Kidney epithelial cell (primary cell): ENCODE data around the gene CISD3. TPM values are rescaled to one million over a fixed set of nuclear protein-coding genes. Genes with fewer than 3 reads are reported as not detected.

ENCODE experiments used
- DNase-seq: peaks from one replicate; pipeline ENCODE4 v3.0.0-alpha.2; 2010; ENCODE audit warnings: low read depth
- H3K27me3 ChIP-seq: 2 replicates; pipeline ENCODE4 v1.6.0; 2011; ENCODE audit warnings: low read length; ENCODE audit not compliant: control insufficient read depth, insufficient read depth
- H3K36me3 ChIP-seq: 2 replicates; pipeline ENCODE4 v1.5.1; 2011; ENCODE audit warnings: low read length; ENCODE audit not compliant: control insufficient read depth, insufficient read depth
- H3K4me3 ChIP-seq: 2 replicates; pipeline ENCODE4 v1.5.1; 2011; ENCODE audit warnings: low read depth, mild to moderate bottlenecking, control low read depth, low read length
- total RNA-seq: library from RNA; depleted of rRNA; stranded (reverse); fragments of >200 nt; gene quantifications from 2 replicates; pipeline ENCODE4 v1.2.3, GENCODE V29; 2015
- TF ChIP-seq, protein P1 (sequence below): IDR thresholded peaks from 2 replicates; pipeline ENCODE4 v1.5.1; 2011; ENCODE audit warnings: mild to moderate bottlenecking, moderate library complexity, low read length, control low read depth, inconsistent platforms; ENCODE audit not compliant: insufficient read depth, poor library complexity, severe bottlenecking

Gene CISD3
- total RNA-seq, 1 donor from 2014 or later, result 4.1 TPM

DNA sequence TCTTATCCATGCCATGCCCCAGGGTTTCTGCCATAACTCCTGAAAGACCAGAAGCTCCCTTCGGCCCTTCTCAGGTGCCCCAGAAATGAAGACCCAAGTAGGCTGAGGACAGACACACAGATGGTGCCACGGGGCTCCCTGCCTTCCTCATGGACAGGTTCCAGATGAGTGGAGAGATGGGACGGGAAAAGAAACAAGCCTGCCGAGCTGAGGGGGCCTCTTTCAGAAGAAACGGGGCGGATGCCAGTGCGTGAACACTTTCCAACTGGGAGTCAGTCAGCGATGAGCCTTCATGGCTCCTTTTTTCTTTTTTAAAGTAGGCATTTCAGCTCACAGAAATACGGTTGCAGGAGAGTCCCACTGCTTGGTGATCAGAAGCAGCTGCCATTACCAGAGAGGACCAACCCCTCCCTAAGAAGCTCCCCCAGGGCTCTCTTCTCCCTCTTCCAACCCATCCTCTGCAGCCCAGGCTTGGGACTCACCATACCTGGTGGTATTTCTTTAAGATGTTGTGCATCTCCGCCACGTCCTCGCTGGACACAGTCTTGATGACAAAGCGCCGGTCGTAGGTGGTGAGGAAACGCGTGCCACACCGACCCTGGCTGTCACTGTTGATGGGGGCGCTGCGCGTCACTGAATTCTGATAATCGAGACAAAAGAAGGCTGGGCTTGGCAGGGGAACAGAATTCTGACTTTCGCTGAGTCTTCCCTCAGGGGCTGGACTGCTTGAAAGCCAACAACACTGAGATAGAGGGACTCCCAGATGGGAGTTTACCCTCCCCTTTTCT is 50.0 kb downstream of the CISD3 start:
- no peak for DNase-seq
- Histone ChIP-seq H3K36me3 (peaks cover 3% of the 10 kb centered on the region), H3K27me3 (no peaks in the 10 kb centered on the region), H3K4me3 (no peak overlapping the region)
- TF ChIP-seq, protein P1, sequence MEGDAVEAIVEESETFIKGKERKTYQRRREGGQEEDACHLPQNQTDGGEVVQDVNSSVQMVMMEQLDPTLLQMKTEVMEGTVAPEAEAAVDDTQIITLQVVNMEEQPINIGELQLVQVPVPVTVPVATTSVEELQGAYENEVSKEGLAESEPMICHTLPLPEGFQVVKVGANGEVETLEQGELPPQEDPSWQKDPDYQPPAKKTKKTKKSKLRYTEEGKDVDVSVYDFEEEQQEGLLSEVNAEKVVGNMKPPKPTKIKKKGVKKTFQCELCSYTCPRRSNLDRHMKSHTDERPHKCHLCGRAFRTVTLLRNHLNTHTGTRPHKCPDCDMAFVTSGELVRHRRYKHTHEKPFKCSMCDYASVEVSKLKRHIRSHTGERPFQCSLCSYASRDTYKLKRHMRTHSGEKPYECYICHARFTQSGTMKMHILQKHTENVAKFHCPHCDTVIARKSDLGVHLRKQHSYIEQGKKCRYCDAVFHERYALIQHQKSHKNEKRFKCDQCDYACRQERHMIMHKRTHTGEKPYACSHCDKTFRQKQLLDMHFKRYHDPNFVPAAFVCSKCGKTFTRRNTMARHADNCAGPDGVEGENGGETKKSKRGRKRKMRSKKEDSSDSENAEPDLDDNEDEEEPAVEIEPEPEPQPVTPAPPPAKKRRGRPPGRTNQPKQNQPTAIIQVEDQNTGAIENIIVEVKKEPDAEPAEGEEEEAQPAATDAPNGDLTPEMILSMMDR, result no peak

DNA sequence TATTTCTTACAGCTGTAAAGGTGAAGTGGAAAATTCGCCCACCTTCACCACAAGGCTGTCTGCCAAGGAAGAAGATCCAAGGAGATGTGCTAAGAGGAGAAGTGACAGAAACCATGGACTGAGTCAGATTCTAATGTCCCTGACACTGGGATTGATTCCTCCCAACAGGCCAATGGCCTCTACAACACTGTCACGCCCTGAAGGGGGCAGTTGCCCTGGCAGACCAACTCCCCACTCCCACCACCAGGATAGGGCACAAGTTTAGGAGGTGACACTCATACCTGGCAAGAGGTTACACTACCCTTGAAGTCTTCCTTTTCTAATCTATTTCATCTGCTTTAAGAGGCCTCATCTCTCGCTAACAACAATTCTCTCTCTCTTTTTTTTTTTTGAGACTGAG is 53.1 kb downstream of the CISD3 start:
- TF ChIP-seq, protein P1, result no peak
- no peak for DNase-seq
- Histone ChIP-seq H3K4me3 (no peak overlapping the region), H3K36me3 (peaks cover 3% of the 10 kb centered on the region), H3K27me3 (no peaks in the 10 kb centered on the region)

Other genes starting within 250 kb of the CISD3 start
- gene SRCIN1, start 124.4 kb upstream of the CISD3 start, total RNA-seq, result 0.27 and 0.84 TPM in 2 replicates
- 6.2 and 6.4 TPM in 2 replicates for gene EPOP, start 55.4 kb upstream of the CISD3 start, total RNA-seq
- gene MLLT6, start 25.1 kb upstream of the CISD3 start, total RNA-seq, result 42.7 and 46.7 TPM in 2 replicates
- 20.8 and 25.1 TPM in 2 replicates for gene PCGF2, start 18.0 kb downstream of the CISD3 start, total RNA-seq
- 166 TPM in 2 replicates for gene PSMB3, start 22.4 kb downstream of the CISD3 start, total RNA-seq
- 34.8 and 53.3 TPM in 2 replicates for gene PIP4K2B, start 69.2 kb downstream of the CISD3 start, total RNA-seq
- 13.9 and 14.4 TPM in 2 replicates for gene CWC25, start 95.0 kb downstream of the CISD3 start, total RNA-seq
- gene RPL23, start 123.4 kb downstream of the CISD3 start, total RNA-seq, result 1,506 and 1,881 TPM in 2 replicates
- 201 and 247 TPM in 2 replicates for gene LASP1, start 139.7 kb downstream of the CISD3 start, total RNA-seq
- not detected in 2 replicates for gene FBXO47, start 237.1 kb downstream of the CISD3 start, total RNA-seq